MCF 10A (cell line): ENCODE results near the gene LMTK2. TPM values are rescaled to one million over a fixed set of nuclear protein-coding genes. Genes with fewer than 3 reads are reported as not detected.

Experiments used
- BruUV-seq: library from RNA; stranded (reverse); fragments of 400-500 nt; replicated peaks from 2 replicates; lab custom pipeline; 2021; lab: Mats Ljungman, UMichigan
- CTCF ChIA-PET: fragments of 300-600 bp; sonication (Branson Sonifier 250); formaldehyde crosslinking; extraction: SDS; loops from one replicate; lab custom pipeline; 2021; ENCODE audit warnings: antibody characterized with exemption, inconsistent platforms; lab: Yijun Ruan, JAX
- POLR2A ChIA-PET: fragments of 300-600, 350-650 bp; sonication (Branson Sonifier 250); formaldehyde crosslinking; extraction: SDS; loops from one replicate; lab custom pipeline; 2020; ENCODE audit warnings: antibody characterized with exemption, inconsistent platforms; lab: Yijun Ruan, JAX
- DNase-seq: peaks from one replicate; pipeline ENCODE4 v3.0.0-alpha.2; 2018; ENCODE audit not compliant: unreplicated experiment
- H3K27ac Mint-ChIP-seq: one replicate; pipeline ENCODE4 v1.8.0; 2022; ENCODE audit warnings: mild to moderate bottlenecking, low read depth, mixed read lengths; ENCODE audit not compliant: unreplicated experiment
- H3K27me3 Mint-ChIP-seq: one replicate; pipeline ENCODE4 v1.8.0; 2022; ENCODE audit warnings: mixed read lengths; ENCODE audit not compliant: insufficient read depth, unreplicated experiment
- H3K36me3 Mint-ChIP-seq: one replicate; pipeline ENCODE4 v1.8.0; 2022; ENCODE audit warnings: mild to moderate bottlenecking, moderate library complexity, mixed read lengths; ENCODE audit not compliant: insufficient read depth, unreplicated experiment
- H3K4me1 Mint-ChIP-seq: one replicate; pipeline ENCODE4 v1.8.0; 2022; ENCODE audit warnings: mixed read lengths; ENCODE audit not compliant: insufficient read depth, unreplicated experiment
- H3K4me3 Mint-ChIP-seq: one replicate; pipeline ENCODE4 v1.8.0; 2022; ENCODE audit warnings: mild to moderate bottlenecking, moderate library complexity, mixed read lengths; ENCODE audit not compliant: unreplicated experiment
- H3K9me3 Mint-ChIP-seq: one replicate; pipeline ENCODE4 v1.8.0; 2022; ENCODE audit warnings: mixed read lengths; ENCODE audit not compliant: unreplicated experiment
- CTCF ChIP-seq: fragments of 200-600 bp; IDR thresholded peaks from one replicate; pipeline ENCODE4 v1.8.0; 2022; ENCODE audit warnings: antibody characterized with exemption, mild to moderate bottlenecking; ENCODE audit not compliant: unreplicated experiment
- intact Hi-C: fragments of 100-400 bp; cut with micrococcal nuclease; formaldehyde crosslinking; loops from 2 replicates; pipeline ENCODE4 v1.14.1; 2022
- total RNA-seq: library from RNA; stranded (reverse); gene quantifications from 2 replicates; pipeline ENCODE4 v1.2.3, GENCODE V29; 2022

Gene LMTK2
- total RNA-seq, 1 experiment from 2014 or later = 16.8 TPM

GRCh38 chr7:98086281-98086718 lies 20.4 kb upstream of the LMTK2 start:
- DNase-seq = peak; percentile 79
- Mint-ChIP-seq H3K36me3 (no peaks in the 10 kb centered on the region), H3K9me3 (no peaks in the 10 kb centered on the region), H3K27ac (peak overlapping the region; percentile 91), H3K4me3 (no peak overlapping the region), H3K4me1 (peaks cover 8% of the 10 kb centered on the region), H3K27me3 (no peaks in the 10 kb centered on the region)
- ChIA-PET POLR2A (interaction anchor here (0.8 to 1.8 kb wide), 11 partner anchors 9 to 271 kb away, joined by 3 to 13 read pairs (median 4); partner anchors contain the start of gene LMTK2), CTCF (interaction anchor here (0.6 to 2.9 kb wide), 7 partner anchors 11 to 282 kb away, joined by 3 to 15 read pairs (median 7); partner anchors contain the start of gene LMTK2)
- intact Hi-C loops = no loop called here
- BruUV-seq = no TSS peak
- no peak for TF ChIP-seq CTCF

DNA sequence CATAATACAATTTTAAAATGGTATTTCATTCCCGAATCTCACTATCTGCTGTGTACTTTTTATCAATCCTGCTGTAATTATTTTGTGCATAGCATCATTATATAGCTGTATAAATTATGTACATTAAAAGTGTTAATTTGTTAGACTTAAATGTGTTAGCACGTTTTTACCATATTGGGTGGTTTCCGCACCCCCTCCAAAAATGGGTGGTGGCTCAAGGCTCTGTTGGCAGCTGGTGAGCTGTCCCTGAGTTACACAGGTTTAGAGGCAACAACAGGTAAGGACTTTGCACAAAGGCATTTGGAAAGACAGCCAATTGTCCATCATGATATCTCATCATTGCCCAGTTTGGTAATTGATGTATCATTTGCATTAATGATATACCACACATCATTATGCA lies 18.6 kb upstream of the LMTK2 start:
- H3K9me3 Mint-ChIP-seq = no peaks in the 10 kb centered on the region

GRCh38 chr7:98090116-98090515 lies 16.5 kb upstream of the LMTK2 start:
- POLR2A ChIA-PET = no interaction called here
- Mint-ChIP-seq H3K36me3 (peaks cover 7% of the 10 kb centered on the region), H3K27me3 (no peaks in the 10 kb centered on the region), H3K4me1 (peaks cover 8% of the 10 kb centered on the region), H3K4me3 (no peak overlapping the region), H3K9me3 (peaks cover 7% of the 10 kb centered on the region), H3K27ac (no peak overlapping the region)
- TF ChIP-seq CTCF = no peak
- intact Hi-C loops = no loop called here
- no TSS peak for BruUV-seq
- CTCF ChIA-PET = interaction anchor here (0.6 to 0.7 kb wide), 3 partner anchors 16 to 126 kb away, joined by 3 to 4 read pairs (median 3); no protein-coding TSS in a partner anchor
- DNase-seq = no peak

More for the DNA sequence above, 18.6 kb upstream of the LMTK2 start:
- no peak for DNase-seq
- no TSS peak for BruUV-seq
- Mint-ChIP-seq H3K4me3 (no peak overlapping the region), H3K27me3 (no peaks in the 10 kb centered on the region), H3K27ac (no peak overlapping the region), H3K36me3 (no peaks in the 10 kb centered on the region), H3K4me1 (peaks cover 8% of the 10 kb centered on the region)
- no peak for TF ChIP-seq CTCF
- ChIA-PET CTCF (interaction anchor here (0.6 to 2.9 kb wide), 7 partner anchors 8 to 330 kb away, joined by 3 to 15 read pairs (median 7); partner anchors contain the start of gene LMTK2), POLR2A (interaction anchor here (1.4 kb wide), 1 partner anchor 32 kb away, joined by 4 read pairs; no protein-coding TSS in a partner anchor)
- intact Hi-C loops = no loop called here

DNA sequence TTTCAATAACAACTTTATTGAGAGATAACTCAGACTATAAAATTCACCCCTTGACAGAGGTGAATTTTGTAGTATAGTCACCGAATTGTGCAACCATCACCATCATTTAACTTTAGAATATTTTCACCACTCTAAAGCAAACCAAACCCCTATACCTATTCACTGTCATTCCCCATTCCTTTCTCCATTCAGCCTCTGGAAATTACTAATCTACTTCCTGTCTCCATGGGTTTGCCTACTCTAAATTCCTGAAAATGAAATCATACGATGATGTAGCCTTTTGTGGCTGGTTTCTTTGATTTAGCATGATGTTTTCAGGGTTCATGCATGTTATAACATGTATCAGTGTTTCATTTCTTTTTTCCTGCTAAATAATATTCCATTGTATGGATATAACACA lies 15.6 kb upstream of the LMTK2 start:
- POLR2A ChIA-PET = no interaction called here
- no peak for DNase-seq
- H3K4me1 Mint-ChIP-seq = peaks cover 4% of the 10 kb centered on the region
- intact Hi-C loops = no loop called here
- no peak overlapping the region for H3K4me3 Mint-ChIP-seq
- H3K27ac Mint-ChIP-seq = no peak overlapping the region
- peaks cover 7% of the 10 kb centered on the region for H3K9me3 Mint-ChIP-seq
- BruUV-seq = no TSS peak
- no peaks in the 10 kb centered on the region for H3K27me3 Mint-ChIP-seq
- CTCF ChIA-PET = interaction anchor here (0.7 kb wide), 1 partner anchor 15 kb away, joined by 3 read pairs; no protein-coding TSS in a partner anchor
- no peak for TF ChIP-seq CTCF
- peaks cover 7% of the 10 kb centered on the region for H3K36me3 Mint-ChIP-seq
